Spleen (tissue), 7 donors: ENCODE data around the gene PSMA6.

Experiments used
- POLR2A ChIP-seq, 3 donors: fragments of 450-650 bp; IDR thresholded peaks; one replicate each; pipeline ENCODE4 v1.5.1; 2017; ENCODE audit warnings: antibody characterized with exemption in 3 of 3, mild to moderate bottlenecking in 1 of 3
- POLR2AphosphoS5 ChIP-seq, 3 donors: sonication (generic); formaldehyde crosslinking; IDR thresholded peaks; one replicate each; pipeline ENCODE4 v1.5.1; 2017; ENCODE audit warnings: antibody characterized with exemption in 3 of 3
- TF ChIP-seq, protein P1 (sequence below), 11 experiments: fragments of 200-600 bp in 7 of 11; fragments of 450-650 bp in 4 of 11; sonication (generic) in 4 of 11; IDR thresholded peaks in 8 of 11; conservative IDR thresholded peaks in 3 of 11; 1 replicate in 7 of 11; 2 replicates in 4 of 11; pipeline versions ENCODE4 v1.4.0 to v1.8.0; 2016 to 2021; ENCODE audit warnings: antibody characterized with exemption in 11 of 11, inconsistent platforms in 4 of 11, mild to moderate bottlenecking in 1 of 11
- donor health status: DM: no; HTN: no; CAD: no; lungs with moderate emphysema.
- donor health status: DM: no; HTN: no; CAD: no.
- donor health status: DM: no; HTN: no; CAD: no.

DNA sequence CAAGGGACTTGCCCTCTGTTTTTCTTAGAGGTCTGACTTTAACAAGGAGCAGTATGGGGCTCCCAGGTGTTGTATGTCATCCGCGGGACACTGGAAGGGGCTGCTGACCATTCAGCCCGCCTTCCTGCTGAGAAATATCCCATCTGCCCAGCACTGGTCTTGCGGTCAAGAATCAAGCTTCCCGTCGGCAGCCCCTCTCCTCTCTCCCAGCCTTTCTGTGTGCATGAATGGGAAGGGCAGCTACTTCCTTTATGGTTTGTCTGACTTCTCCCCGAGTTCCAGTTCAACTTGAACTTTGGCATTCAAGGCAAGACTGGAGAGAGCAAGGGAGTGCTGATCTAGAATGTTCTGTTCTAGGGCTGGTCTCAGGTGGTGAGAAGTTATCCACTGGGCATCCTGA lies 51.5 kb downstream of the PSMA6 start:
- TF ChIP-seq POLR2AphosphoS5 (IDR thresholded peaks at IDR 0.05): no peak
- TF ChIP-seq POLR2A (IDR thresholded peaks at IDR 0.05): no peak
- TF ChIP-seq, protein P1, sequence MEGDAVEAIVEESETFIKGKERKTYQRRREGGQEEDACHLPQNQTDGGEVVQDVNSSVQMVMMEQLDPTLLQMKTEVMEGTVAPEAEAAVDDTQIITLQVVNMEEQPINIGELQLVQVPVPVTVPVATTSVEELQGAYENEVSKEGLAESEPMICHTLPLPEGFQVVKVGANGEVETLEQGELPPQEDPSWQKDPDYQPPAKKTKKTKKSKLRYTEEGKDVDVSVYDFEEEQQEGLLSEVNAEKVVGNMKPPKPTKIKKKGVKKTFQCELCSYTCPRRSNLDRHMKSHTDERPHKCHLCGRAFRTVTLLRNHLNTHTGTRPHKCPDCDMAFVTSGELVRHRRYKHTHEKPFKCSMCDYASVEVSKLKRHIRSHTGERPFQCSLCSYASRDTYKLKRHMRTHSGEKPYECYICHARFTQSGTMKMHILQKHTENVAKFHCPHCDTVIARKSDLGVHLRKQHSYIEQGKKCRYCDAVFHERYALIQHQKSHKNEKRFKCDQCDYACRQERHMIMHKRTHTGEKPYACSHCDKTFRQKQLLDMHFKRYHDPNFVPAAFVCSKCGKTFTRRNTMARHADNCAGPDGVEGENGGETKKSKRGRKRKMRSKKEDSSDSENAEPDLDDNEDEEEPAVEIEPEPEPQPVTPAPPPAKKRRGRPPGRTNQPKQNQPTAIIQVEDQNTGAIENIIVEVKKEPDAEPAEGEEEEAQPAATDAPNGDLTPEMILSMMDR (IDR thresholded peaks at IDR 0.05 in 8 of 11, conservative IDR thresholded peaks at IDR 0.05 in 3 of 11): no peak
